ENCODE measurements around the gene SLC4A5.

Gene SLC4A5

GRCh38 chr2:74327199-74327598 is 16.0 kb downstream of the SLC4A5 start:
- TF ChIP-seq POLR2AphosphoS5 (IDR thresholded peaks at IDR 0.05; ENCODE audit: low read depth, low read length): no peak
- no peak for TF ChIP-seq TAF1 (IDR thresholded peaks at IDR 0.05; ENCODE audit: borderline replicate concordance, insufficient read depth, low read length)
- TF ChIP-seq, protein P1, sequence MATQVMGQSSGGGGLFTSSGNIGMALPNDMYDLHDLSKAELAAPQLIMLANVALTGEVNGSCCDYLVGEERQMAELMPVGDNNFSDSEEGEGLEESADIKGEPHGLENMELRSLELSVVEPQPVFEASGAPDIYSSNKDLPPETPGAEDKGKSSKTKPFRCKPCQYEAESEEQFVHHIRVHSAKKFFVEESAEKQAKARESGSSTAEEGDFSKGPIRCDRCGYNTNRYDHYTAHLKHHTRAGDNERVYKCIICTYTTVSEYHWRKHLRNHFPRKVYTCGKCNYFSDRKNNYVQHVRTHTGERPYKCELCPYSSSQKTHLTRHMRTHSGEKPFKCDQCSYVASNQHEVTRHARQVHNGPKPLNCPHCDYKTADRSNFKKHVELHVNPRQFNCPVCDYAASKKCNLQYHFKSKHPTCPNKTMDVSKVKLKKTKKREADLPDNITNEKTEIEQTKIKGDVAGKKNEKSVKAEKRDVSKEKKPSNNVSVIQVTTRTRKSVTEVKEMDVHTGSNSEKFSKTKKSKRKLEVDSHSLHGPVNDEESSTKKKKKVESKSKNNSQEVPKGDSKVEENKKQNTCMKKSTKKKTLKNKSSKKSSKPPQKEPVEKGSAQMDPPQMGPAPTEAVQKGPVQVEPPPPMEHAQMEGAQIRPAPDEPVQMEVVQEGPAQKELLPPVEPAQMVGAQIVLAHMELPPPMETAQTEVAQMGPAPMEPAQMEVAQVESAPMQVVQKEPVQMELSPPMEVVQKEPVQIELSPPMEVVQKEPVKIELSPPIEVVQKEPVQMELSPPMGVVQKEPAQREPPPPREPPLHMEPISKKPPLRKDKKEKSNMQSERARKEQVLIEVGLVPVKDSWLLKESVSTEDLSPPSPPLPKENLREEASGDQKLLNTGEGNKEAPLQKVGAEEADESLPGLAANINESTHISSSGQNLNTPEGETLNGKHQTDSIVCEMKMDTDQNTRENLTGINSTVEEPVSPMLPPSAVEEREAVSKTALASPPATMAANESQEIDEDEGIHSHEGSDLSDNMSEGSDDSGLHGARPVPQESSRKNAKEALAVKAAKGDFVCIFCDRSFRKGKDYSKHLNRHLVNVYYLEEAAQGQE (IDR thresholded peaks at IDR 0.05; ENCODE audit: insufficient read depth in 1 of 2, low read depth in 2 of 2, low read length in 2 of 2): no peak
- TF ChIP-seq SIN3A (IDR thresholded peaks at IDR 0.05; ENCODE audit: borderline replicate concordance, insufficient read depth, low read length): no peak

GRCh38 chr2:74325815-74326214 is 17.4 kb downstream of the SLC4A5 start:
- no peak for TF ChIP-seq TAF1 (IDR thresholded peaks at IDR 0.05; ENCODE audit: borderline replicate concordance, insufficient read depth, low read length)
- TF ChIP-seq POLR2AphosphoS5 (IDR thresholded peaks at IDR 0.05; ENCODE audit: low read depth, low read length): no peak
- TF ChIP-seq, protein P1 (IDR thresholded peaks at IDR 0.05; ENCODE audit: insufficient read depth in 1 of 2, low read depth in 2 of 2, low read length in 2 of 2): no peak
- TF ChIP-seq FOXP2 (optimal IDR thresholded peaks at IDR 0.05; ENCODE audit: borderline replicate concordance, extremely low read depth, extremely low read length, insufficient read depth): no peak
- no peak for TF ChIP-seq SIN3A (IDR thresholded peaks at IDR 0.05; ENCODE audit: borderline replicate concordance, insufficient read depth, low read length)

- TF ChIP-seq POLR2AphosphoS5 (IDR thresholded peaks at IDR 0.05; ENCODE audit: low read depth, low read length): no peak
- TF ChIP-seq, protein P1 (IDR thresholded peaks at IDR 0.05; ENCODE audit: insufficient read depth in 1 of 2, low read depth in 2 of 2, low read length in 2 of 2): no peak
- no peak for TF ChIP-seq FOXP2 (optimal IDR thresholded peaks at IDR 0.05; ENCODE audit: borderline replicate concordance, extremely low read depth, extremely low read length, insufficient read depth)
- TF ChIP-seq SIN3A (IDR thresholded peaks at IDR 0.05; ENCODE audit: borderline replicate concordance, insufficient read depth, low read length): no peak
- no peak for TF ChIP-seq TAF1 (IDR thresholded peaks at IDR 0.05; ENCODE audit: borderline replicate concordance, insufficient read depth, low read length)
These were observed 21.5 kb downstream of the SLC4A5 start for GRCh38 chr2:74321737-74322136.

DNA sequence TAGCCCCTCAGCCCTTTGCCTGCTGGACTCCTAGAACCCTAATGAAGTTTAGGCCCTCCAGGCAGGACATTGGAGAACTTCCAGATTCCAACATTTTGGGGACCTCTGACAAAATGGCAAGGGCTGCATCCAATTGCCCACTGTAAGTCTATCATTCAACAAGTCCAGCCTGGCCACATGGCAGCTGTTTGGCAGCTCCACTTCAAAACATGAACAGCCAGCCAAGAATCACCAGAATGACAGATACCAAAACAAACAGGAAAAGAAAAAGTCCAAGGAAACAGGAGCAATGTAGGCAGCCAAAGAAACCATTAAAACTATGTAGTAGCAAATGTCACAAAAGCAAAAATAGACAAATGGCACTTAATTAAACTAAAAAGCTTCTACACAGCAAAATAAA is 25.5 kb downstream of the SLC4A5 start:
- no peak for TF ChIP-seq TAF1 (IDR thresholded peaks at IDR 0.05; ENCODE audit: borderline replicate concordance, insufficient read depth, low read length)
- TF ChIP-seq SIN3A (IDR thresholded peaks at IDR 0.05; ENCODE audit: borderline replicate concordance, insufficient read depth, low read length): no peak
- TF ChIP-seq, protein P1 (IDR thresholded peaks at IDR 0.05; ENCODE audit: insufficient read depth in 1 of 2, low read depth in 2 of 2, low read length in 2 of 2): no peak
- TF ChIP-seq POLR2AphosphoS5 (IDR thresholded peaks at IDR 0.05; ENCODE audit: low read depth, low read length): no peak
- TF ChIP-seq FOXP2 (optimal IDR thresholded peaks at IDR 0.05; ENCODE audit: borderline replicate concordance, extremely low read depth, extremely low read length, insufficient read depth): no peak
